Measurements from ENCODE around the gene NR2C2AP. TPM values are rescaled to one million over a fixed set of nuclear protein-coding genes. Genes with fewer than 3 reads are reported as not detected.
"Not testable (repeated sequence)": the region's sequence is repeated elsewhere in the genome, so short reads cannot be mapped to it uniquely, and the experiment has no call there.

NR2C2AP gene
- total RNA-seq, 1 donor = 6.2 TPM

- Histone ChIP-seq H3K27me3 (ENCODE audit: insufficient read depth, low read length) (peaks cover 15% of the 10 kb centered on the region), H3K36me3 (ENCODE audit: insufficient read depth, low read length) (no peaks in the 10 kb centered on the region), H3K9me3 (ENCODE audit: low read depth, low read length) (no peaks in the 10 kb centered on the region)
Observed at GRCh38 chr19:19223060-19223459, 19.8 kb upstream of the NR2C2AP start.

GRCh38 chr19:19221000-19221399 lies 17.8 kb upstream of the NR2C2AP start:
- H3K36me3 ChIP-seq (ENCODE audit: insufficient read depth, low read length); H3K27ac ChIP-seq (ENCODE audit: low read depth, low read length); DNase-seq (ENCODE audit: insufficient read length, low spot score, missing footprints); H4K20me1 ChIP-seq (ENCODE audit: insufficient read depth, low read length); H3K9me3 ChIP-seq (ENCODE audit: low read depth, low read length); H3K4me1 ChIP-seq (ENCODE audit: insufficient read depth, low read length); H2AFZ ChIP-seq (ENCODE audit: low read length); H3K4me3 ChIP-seq (ENCODE audit: insufficient read depth, low read length); H3K79me2 ChIP-seq (ENCODE audit: insufficient read depth, low read length); H3K4me2 ChIP-seq (ENCODE audit: insufficient read depth, low read length): not testable (repeated sequence)
- peaks cover 15% of the 10 kb centered on the region for H3K27me3 ChIP-seq (ENCODE audit: insufficient read depth, low read length)

More at GRCh38 chr19:19223060-19223459, 19.8 kb upstream of the NR2C2AP start:
- Histone ChIP-seq H3K4me1 (ENCODE audit: insufficient read depth, low read length) (no peaks in the 10 kb centered on the region), H3K27ac (ENCODE audit: low read depth, low read length) (no peak overlapping the region), H2AFZ (ENCODE audit: low read length) (no peak overlapping the region), H4K20me1 (ENCODE audit: insufficient read depth, low read length) (no peaks in the 10 kb centered on the region), H3K79me2 (ENCODE audit: insufficient read depth, low read length) (no peaks in the 10 kb centered on the region), H3K4me2 (ENCODE audit: insufficient read depth, low read length) (no peak overlapping the region), H3K4me3 (ENCODE audit: insufficient read depth, low read length) (no peak overlapping the region)
- peak; percentile 66 for DNase-seq (ENCODE audit: insufficient read length, low spot score, missing footprints)
- no peak for TF ChIP-seq CTCF (IDR thresholded peaks at IDR 0.05; ENCODE audit: extremely low read depth, low read depth, low read length)

- DNase-seq (ENCODE audit: insufficient read length, low spot score, missing footprints) = peak; percentile 68
- Histone ChIP-seq H2AFZ (ENCODE audit: low read length) (no peak overlapping the region), H4K20me1 (ENCODE audit: insufficient read depth, low read length) (peaks cover 7% of the 10 kb centered on the region), H3K4me1 (ENCODE audit: insufficient read depth, low read length) (no peaks in the 10 kb centered on the region), H3K9me3 (ENCODE audit: low read depth, low read length) (no peaks in the 10 kb centered on the region), H3K79me2 (ENCODE audit: insufficient read depth, low read length) (no peaks in the 10 kb centered on the region), H3K4me3 (ENCODE audit: insufficient read depth, low read length) (no peak overlapping the region), H3K27me3 (ENCODE audit: insufficient read depth, low read length) (peaks cover 8% of the 10 kb centered on the region), H3K36me3 (ENCODE audit: insufficient read depth, low read length) (no peaks in the 10 kb centered on the region), H3K27ac (ENCODE audit: low read depth, low read length) (no peak overlapping the region), H3K4me2 (ENCODE audit: insufficient read depth, low read length) (no peak overlapping the region)
- TF ChIP-seq CTCF (IDR thresholded peaks at IDR 0.05; ENCODE audit: extremely low read depth, low read depth, low read length) = no peak
Observed at GRCh38 chr19:19218911-19219310, 15.7 kb upstream of the NR2C2AP start.

- TF ChIP-seq CTCF (IDR thresholded peaks at IDR 0.05; ENCODE audit: extremely low read depth, low read depth, low read length) = no peak
- no peaks in the 10 kb centered on the region for H3K9me3 ChIP-seq (ENCODE audit: low read depth, low read length)
- no peak overlapping the region for H3K4me2 ChIP-seq (ENCODE audit: insufficient read depth, low read length)
- H3K36me3 ChIP-seq (ENCODE audit: insufficient read depth, low read length) = no peaks in the 10 kb centered on the region
- H3K4me3 ChIP-seq (ENCODE audit: insufficient read depth, low read length) = no peak overlapping the region
- peaks cover 7% of the 10 kb centered on the region for H4K20me1 ChIP-seq (ENCODE audit: insufficient read depth, low read length)
- H2AFZ ChIP-seq (ENCODE audit: low read length) = no peak overlapping the region
- H3K79me2 ChIP-seq (ENCODE audit: insufficient read depth, low read length) = no peaks in the 10 kb centered on the region
- DNase-seq (ENCODE audit: insufficient read length, low spot score, missing footprints) = peak; percentile 15
- peaks cover 15% of the 10 kb centered on the region for H3K27me3 ChIP-seq (ENCODE audit: insufficient read depth, low read length)
- no peak overlapping the region for H3K27ac ChIP-seq (ENCODE audit: low read depth, low read length)
- no peaks in the 10 kb centered on the region for H3K4me1 ChIP-seq (ENCODE audit: insufficient read depth, low read length)
Observed at GRCh38 chr19:19217099-19217498, 13.9 kb upstream of the NR2C2AP start.

All from osteoblast (primary cell).